ENCODE results near the gene CHST8.

DNA sequence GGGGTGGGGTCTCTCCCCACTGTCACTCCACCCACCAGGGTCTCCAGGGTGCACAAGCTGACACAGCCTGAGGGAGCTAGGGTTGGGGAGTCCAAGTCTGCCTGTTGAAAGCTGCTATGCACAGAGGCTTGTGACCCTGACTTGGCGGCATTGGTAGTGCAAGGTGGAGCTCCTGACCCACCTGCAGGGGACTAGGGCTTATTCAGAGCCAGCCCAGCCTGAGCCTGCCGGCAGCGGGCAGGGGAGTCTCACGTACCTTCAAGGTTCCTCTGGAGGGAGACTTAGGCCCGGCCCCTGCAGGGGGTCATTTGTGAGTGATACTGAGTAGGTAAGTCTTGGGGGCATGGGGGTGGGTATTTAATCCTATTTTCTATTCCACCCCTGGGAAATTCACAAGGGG, 179.7 kb downstream of the CHST8 start:
- TF ChIP-seq, protein P1, sequence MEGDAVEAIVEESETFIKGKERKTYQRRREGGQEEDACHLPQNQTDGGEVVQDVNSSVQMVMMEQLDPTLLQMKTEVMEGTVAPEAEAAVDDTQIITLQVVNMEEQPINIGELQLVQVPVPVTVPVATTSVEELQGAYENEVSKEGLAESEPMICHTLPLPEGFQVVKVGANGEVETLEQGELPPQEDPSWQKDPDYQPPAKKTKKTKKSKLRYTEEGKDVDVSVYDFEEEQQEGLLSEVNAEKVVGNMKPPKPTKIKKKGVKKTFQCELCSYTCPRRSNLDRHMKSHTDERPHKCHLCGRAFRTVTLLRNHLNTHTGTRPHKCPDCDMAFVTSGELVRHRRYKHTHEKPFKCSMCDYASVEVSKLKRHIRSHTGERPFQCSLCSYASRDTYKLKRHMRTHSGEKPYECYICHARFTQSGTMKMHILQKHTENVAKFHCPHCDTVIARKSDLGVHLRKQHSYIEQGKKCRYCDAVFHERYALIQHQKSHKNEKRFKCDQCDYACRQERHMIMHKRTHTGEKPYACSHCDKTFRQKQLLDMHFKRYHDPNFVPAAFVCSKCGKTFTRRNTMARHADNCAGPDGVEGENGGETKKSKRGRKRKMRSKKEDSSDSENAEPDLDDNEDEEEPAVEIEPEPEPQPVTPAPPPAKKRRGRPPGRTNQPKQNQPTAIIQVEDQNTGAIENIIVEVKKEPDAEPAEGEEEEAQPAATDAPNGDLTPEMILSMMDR (IDR thresholded peaks at IDR 0.05; ENCODE audit: insufficient read depth, low read depth, low read length): no peak
- TF ChIP-seq EZH2 (IDR thresholded peaks at IDR 0.05; ENCODE audit: insufficient read depth, low read length): no peak
